ENCODE results near the gene ADGRE2. TPM values are rescaled to one million over a fixed set of nuclear protein-coding genes. Genes with fewer than 3 reads are reported as not detected.

The ADGRE2 gene
- total and polyA plus RNA-seq, 4 donors, result 0.40 to 5.3 (median 1.2) TPM

DNA sequence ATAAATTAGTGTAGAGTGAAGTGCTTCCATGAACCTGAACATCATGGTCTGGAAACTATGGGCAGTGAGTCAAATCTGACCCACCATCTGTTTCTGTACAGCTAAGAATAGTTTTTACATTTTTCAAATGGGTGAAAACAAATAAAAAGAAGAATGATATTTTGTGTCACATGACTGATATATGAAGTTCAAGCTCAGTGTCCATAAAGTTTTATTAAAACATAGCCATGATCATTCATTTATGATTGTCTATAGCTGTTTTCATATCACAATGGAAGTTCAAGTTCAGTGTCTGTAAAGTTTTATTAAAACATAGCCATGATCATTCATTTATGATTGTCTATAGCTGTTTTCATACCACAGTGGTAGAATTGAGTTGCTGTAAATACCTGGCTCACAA lies 45.9 kb downstream of the ADGRE2 start:
- no peaks in the 10 kb centered on the region for H3K36me3 ChIP-seq (ENCODE audit: control insufficient read depth in 4 of 4, insufficient read depth in 3 of 4, low read depth in 1 of 4, low read length in 3 of 4)
- H3K9ac ChIP-seq (ENCODE audit: low read depth in 1 of 2, low read length in 2 of 2), result no peak overlapping the region
- no peaks in the 10 kb centered on the region for H3K27me3 ChIP-seq (ENCODE audit: control insufficient read depth in 4 of 4, insufficient read depth in 4 of 4, low read length in 3 of 4)
- TF ChIP-seq FOXA2 (IDR thresholded peaks at IDR 0.05) (no peak), RAD21 (IDR thresholded peaks at IDR 0.05) (no peak), SP1 (IDR thresholded peaks at IDR 0.05) (no peak), GABPA (IDR thresholded peaks at IDR 0.05 in 1 of 2, conservative IDR thresholded peaks at IDR 0.05 in 1 of 2) (no peak), TAF1 (conservative IDR thresholded peaks at IDR 0.05) (no peak)
- TF ChIP-seq, protein P1, sequence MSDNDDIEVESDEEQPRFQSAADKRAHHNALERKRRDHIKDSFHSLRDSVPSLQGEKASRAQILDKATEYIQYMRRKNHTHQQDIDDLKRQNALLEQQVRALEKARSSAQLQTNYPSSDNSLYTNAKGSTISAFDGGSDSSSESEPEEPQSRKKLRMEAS (IDR thresholded peaks at IDR 0.05), result no peak
- TF ChIP-seq, protein P2, sequence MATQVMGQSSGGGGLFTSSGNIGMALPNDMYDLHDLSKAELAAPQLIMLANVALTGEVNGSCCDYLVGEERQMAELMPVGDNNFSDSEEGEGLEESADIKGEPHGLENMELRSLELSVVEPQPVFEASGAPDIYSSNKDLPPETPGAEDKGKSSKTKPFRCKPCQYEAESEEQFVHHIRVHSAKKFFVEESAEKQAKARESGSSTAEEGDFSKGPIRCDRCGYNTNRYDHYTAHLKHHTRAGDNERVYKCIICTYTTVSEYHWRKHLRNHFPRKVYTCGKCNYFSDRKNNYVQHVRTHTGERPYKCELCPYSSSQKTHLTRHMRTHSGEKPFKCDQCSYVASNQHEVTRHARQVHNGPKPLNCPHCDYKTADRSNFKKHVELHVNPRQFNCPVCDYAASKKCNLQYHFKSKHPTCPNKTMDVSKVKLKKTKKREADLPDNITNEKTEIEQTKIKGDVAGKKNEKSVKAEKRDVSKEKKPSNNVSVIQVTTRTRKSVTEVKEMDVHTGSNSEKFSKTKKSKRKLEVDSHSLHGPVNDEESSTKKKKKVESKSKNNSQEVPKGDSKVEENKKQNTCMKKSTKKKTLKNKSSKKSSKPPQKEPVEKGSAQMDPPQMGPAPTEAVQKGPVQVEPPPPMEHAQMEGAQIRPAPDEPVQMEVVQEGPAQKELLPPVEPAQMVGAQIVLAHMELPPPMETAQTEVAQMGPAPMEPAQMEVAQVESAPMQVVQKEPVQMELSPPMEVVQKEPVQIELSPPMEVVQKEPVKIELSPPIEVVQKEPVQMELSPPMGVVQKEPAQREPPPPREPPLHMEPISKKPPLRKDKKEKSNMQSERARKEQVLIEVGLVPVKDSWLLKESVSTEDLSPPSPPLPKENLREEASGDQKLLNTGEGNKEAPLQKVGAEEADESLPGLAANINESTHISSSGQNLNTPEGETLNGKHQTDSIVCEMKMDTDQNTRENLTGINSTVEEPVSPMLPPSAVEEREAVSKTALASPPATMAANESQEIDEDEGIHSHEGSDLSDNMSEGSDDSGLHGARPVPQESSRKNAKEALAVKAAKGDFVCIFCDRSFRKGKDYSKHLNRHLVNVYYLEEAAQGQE (IDR thresholded peaks at IDR 0.05), result no peak
- H3K9me3 ChIP-seq (ENCODE audit: control insufficient read depth in 4 of 4, low read length in 3 of 4), result peaks cover 4 to 24% (median 13%) of the 10 kb centered on the region in 4 donors
- no peak for DNase-seq (ENCODE audit: low spot score)
- H3K4me3 ChIP-seq (ENCODE audit: low read depth in 1 of 3, low read length in 3 of 3), result no peak overlapping the region
- H3K27ac ChIP-seq (ENCODE audit: low read depth in 1 of 2, low read length in 2 of 2), result no peak overlapping the region
- no peaks in the 10 kb centered on the region for H3K4me1 ChIP-seq (ENCODE audit: control insufficient read depth in 4 of 4, insufficient read depth in 4 of 4, low read length in 3 of 4)

DNA sequence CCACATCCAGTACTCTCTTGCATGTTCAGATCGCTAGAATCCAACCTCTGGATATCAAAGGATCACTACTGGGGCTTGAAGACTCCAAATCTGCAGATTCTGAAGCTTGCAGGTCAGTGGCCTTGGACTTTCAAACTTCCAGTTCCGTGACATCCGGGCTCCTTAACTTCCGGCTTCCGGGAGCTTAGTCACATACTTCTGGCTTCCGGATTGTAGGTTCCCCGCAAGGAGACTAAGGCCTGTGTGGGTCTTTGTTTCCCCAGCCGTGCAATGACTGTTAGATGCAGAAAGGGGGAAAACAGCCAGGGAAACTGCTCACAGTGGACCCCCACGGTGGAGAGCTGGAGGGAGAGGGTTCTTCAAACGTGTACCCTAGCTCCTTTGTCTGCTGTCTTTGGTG lies 47.2 kb downstream of the ADGRE2 start:
- Histone ChIP-seq H3K4me3 (ENCODE audit: low read depth in 1 of 3, low read length in 3 of 3) (no peak overlapping the region), H3K27ac (ENCODE audit: low read depth in 1 of 2, low read length in 2 of 2) (no peak overlapping the region), H3K4me1 (ENCODE audit: control insufficient read depth in 4 of 4, insufficient read depth in 4 of 4, low read length in 3 of 4) (no peaks in the 10 kb centered on the region), H3K9ac (ENCODE audit: low read depth in 1 of 2, low read length in 2 of 2) (no peak overlapping the region), H3K36me3 (ENCODE audit: control insufficient read depth in 4 of 4, insufficient read depth in 3 of 4, low read depth in 1 of 4, low read length in 3 of 4) (no peaks in the 10 kb centered on the region), H3K27me3 (ENCODE audit: control insufficient read depth in 4 of 4, insufficient read depth in 4 of 4, low read length in 3 of 4) (no peaks in the 10 kb centered on the region), H3K9me3 (ENCODE audit: control insufficient read depth in 4 of 4, low read length in 3 of 4) (peaks cover 7 to 33% (median 18%) of the 10 kb centered on the region in 4 donors)
- DNase-seq (ENCODE audit: low spot score), result no peak
- TF ChIP-seq HNF4G (IDR thresholded peaks at IDR 0.05) (no peak), EGR1 (IDR thresholded peaks at IDR 0.05; ENCODE audit: low read depth in 2 of 2) (no peak), JUND (IDR thresholded peaks at IDR 0.05) (no peak), HNF4A (conservative IDR thresholded peaks at IDR 0.05) (no peak), TAF1 (conservative IDR thresholded peaks at IDR 0.05) (no peak)
- TF ChIP-seq, protein P3, sequence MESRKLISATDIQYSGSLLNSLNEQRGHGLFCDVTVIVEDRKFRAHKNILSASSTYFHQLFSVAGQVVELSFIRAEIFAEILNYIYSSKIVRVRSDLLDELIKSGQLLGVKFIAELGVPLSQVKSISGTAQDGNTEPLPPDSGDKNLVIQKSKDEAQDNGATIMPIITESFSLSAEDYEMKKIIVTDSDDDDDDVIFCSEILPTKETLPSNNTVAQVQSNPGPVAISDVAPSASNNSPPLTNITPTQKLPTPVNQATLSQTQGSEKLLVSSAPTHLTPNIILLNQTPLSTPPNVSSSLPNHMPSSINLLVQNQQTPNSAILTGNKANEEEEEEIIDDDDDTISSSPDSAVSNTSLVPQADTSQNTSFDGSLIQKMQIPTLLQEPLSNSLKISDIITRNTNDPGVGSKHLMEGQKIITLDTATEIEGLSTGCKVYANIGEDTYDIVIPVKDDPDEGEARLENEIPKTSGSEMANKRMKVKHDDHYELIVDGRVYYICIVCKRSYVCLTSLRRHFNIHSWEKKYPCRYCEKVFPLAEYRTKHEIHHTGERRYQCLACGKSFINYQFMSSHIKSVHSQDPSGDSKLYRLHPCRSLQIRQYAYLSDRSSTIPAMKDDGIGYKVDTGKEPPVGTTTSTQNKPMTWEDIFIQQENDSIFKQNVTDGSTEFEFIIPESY (IDR thresholded peaks at IDR 0.05), result no peak
- 67% methylated on average over 10 of the region's 10 CpGs for WGBS

DNA sequence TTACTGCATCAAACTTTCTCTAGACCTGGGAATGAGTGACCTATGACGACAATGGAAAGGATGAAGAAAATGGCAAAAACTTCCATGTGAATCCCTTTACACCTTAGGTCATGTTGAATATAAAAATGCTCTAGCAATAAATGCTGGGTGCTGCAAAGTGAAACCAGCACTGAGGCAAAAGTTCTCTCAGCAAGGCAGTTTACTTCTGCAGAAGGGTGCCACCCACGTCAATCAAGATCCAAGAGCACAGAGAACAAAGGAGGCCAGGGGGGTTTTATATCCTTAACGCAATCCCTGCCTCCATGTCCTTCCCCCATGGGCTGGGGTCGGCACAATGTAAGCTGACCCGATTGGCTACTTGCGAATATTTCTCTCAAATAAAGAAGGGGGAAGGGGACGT lies 49.8 kb downstream of the ADGRE2 start:
- H3K27ac ChIP-seq (ENCODE audit: low read depth in 1 of 2, low read length in 2 of 2), result no peak overlapping the region
- H3K9ac ChIP-seq (ENCODE audit: low read depth in 1 of 2, low read length in 2 of 2), result no peak overlapping the region
- H3K9me3 ChIP-seq (ENCODE audit: control insufficient read depth in 4 of 4, low read length in 3 of 4), result peaks cover 18 to 50% (median 29%) of the 10 kb centered on the region in 4 donors
- H3K27me3 ChIP-seq (ENCODE audit: control insufficient read depth in 4 of 4, insufficient read depth in 4 of 4, low read length in 3 of 4), result no peaks in the 10 kb centered on the region
- DNase-seq (ENCODE audit: low spot score), result no peak
- peaks cover 0 to 3% (median 1%) of the 10 kb centered on the region in 4 donors for H3K36me3 ChIP-seq (ENCODE audit: control insufficient read depth in 4 of 4, insufficient read depth in 3 of 4, low read depth in 1 of 4, low read length in 3 of 4)
- 76% methylated on average over 7 of the region's 7 CpGs for WGBS
- no peak overlapping the region for H3K4me3 ChIP-seq (ENCODE audit: low read depth in 1 of 3, low read length in 3 of 3)
- no peaks in the 10 kb centered on the region for H3K4me1 ChIP-seq (ENCODE audit: control insufficient read depth in 4 of 4, insufficient read depth in 4 of 4, low read length in 3 of 4)
- no peak for TF ChIP-seq FOXA2 (IDR thresholded peaks at IDR 0.05)
- TF ChIP-seq GABPA (IDR thresholded peaks at IDR 0.05 in 1 of 2, conservative IDR thresholded peaks at IDR 0.05 in 1 of 2), result no peak
- TF ChIP-seq RAD21 (IDR thresholded peaks at IDR 0.05), result no peak
- no peak for TF ChIP-seq YY1 (IDR thresholded peaks at IDR 0.05)
- no peak for TF ChIP-seq EGR1 (IDR thresholded peaks at IDR 0.05; ENCODE audit: low read depth in 2 of 2)
- TF ChIP-seq JUND (IDR thresholded peaks at IDR 0.05), result no peak
- TF ChIP-seq, protein P4, sequence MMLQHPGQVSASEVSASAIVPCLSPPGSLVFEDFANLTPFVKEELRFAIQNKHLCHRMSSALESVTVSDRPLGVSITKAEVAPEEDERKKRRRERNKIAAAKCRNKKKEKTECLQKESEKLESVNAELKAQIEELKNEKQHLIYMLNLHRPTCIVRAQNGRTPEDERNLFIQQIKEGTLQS (IDR thresholded peaks at IDR 0.05), result no peak
- TF ChIP-seq FOXA1 (IDR thresholded peaks at IDR 0.05), result no peak
- TF ChIP-seq HNF4G (IDR thresholded peaks at IDR 0.05), result no peak
- no peak for TF ChIP-seq HNF4A (conservative IDR thresholded peaks at IDR 0.05)
- TF ChIP-seq, protein P3 (IDR thresholded peaks at IDR 0.05), result no peak
- no peak for TF ChIP-seq SP1 (IDR thresholded peaks at IDR 0.05)
- TF ChIP-seq NR2F2 (IDR thresholded peaks at IDR 0.05), result no peak
- TF ChIP-seq TAF1 (conservative IDR thresholded peaks at IDR 0.05), result no peak
- TF ChIP-seq, protein P5, sequence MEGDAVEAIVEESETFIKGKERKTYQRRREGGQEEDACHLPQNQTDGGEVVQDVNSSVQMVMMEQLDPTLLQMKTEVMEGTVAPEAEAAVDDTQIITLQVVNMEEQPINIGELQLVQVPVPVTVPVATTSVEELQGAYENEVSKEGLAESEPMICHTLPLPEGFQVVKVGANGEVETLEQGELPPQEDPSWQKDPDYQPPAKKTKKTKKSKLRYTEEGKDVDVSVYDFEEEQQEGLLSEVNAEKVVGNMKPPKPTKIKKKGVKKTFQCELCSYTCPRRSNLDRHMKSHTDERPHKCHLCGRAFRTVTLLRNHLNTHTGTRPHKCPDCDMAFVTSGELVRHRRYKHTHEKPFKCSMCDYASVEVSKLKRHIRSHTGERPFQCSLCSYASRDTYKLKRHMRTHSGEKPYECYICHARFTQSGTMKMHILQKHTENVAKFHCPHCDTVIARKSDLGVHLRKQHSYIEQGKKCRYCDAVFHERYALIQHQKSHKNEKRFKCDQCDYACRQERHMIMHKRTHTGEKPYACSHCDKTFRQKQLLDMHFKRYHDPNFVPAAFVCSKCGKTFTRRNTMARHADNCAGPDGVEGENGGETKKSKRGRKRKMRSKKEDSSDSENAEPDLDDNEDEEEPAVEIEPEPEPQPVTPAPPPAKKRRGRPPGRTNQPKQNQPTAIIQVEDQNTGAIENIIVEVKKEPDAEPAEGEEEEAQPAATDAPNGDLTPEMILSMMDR (IDR thresholded peaks at IDR 0.05; ENCODE audit: low read depth, low read length, missing input control), result no peak
